HCT116 (cell line): ENCODE results near the gene ZMYND11. TPM values are rescaled to one million over a fixed set of nuclear protein-coding genes. Genes with fewer than 3 reads are reported as not detected.

Experiments
- ATAC-seq: fragments of 200-7000 bp; cut with Tn5 transposase; 2 replicates; pipeline ENCODE4 v1.9.1; 2020; ENCODE audit warnings: mild to moderate bottlenecking, moderate library complexity
- BruUV-seq: library from RNA; stranded (reverse); fragments of 400-500 nt; replicated peaks from 2 replicates; lab custom pipeline; 2021; lab: Mats Ljungman, UMichigan
- CTCF ChIA-PET: fragments of 300-600 bp; sonication (Branson Sonifier 250); formaldehyde crosslinking; loops from one replicate; lab custom pipeline; 2021; ENCODE audit warnings: antibody characterized with exemption; lab: Charles Lee
- POLR2A ChIA-PET: fragments of 300-600, 350-600 bp; sonication (Branson Sonifier 250); formaldehyde crosslinking; loops from one replicate; lab custom pipeline; 2021; ENCODE audit warnings: antibody characterized with exemption; lab: Charles Lee
- RAD21 ChIA-PET, 2 experiments: fragments of 300-600 bp; sonication (Branson Sonifier 250); formaldehyde crosslinking; loops; one replicate each; lab custom pipeline; 2023; ENCODE audit warnings: low total read pairs in 2 of 2; ENCODE audit not compliant: uncharacterized antibody in 2 of 2, unreplicated experiment in 2 of 2, low non-redundant PET in 1 of 2; lab: Charles Lee
- DNase-seq: peaks from one replicate; pipeline ENCODE4 v3.0.0-alpha.2; 2010; ENCODE audit warnings: low read depth, low spot score
- H2AFZ ChIP-seq: fragments of 200-600 bp; shearing (Covaris generic), sonication (generic); 2 replicates; pipeline ENCODE4 v1.6.1; 2017; ENCODE audit warnings: low read depth, mixed run types, mixed read lengths, antibody characterized with exemption, low read length; ENCODE audit not compliant: poor library complexity, severe bottlenecking
- H3K27ac ChIP-seq: 2 replicates; pipeline ENCODE4 v1.5.1; 2012; ENCODE audit warnings: low read depth, low read length
- H3K27me3 ChIP-seq: fragments of 200-600 bp; sonication (generic); 2 replicates; pipeline ENCODE4 v1.6.1; 2016; ENCODE audit warnings: mixed run types, low read length, mixed read lengths; ENCODE audit not compliant: insufficient read depth
- H3K36me3 ChIP-seq, 2 experiments: fragments of 200-500 bp in 1 of 2; fragments of 200-600 bp in 1 of 2; sonication (Bioruptor generic) in 1 of 2; sonication (generic) in 1 of 2; 2 replicates each; pipeline versions ENCODE4 v1.5.1 to v1.6.1; 2014 to 2016; ENCODE audit warnings: low read length in 2 of 2, inconsistent platforms in 1 of 2, mixed read lengths in 1 of 2, mixed run types in 1 of 2; ENCODE audit not compliant: insufficient read depth in 2 of 2, control insufficient read depth in 1 of 2
- H3K4me1 ChIP-seq, 2 experiments: fragments of 200-600 bp in 1 of 2; sonication (generic) in 1 of 2; 2 replicates each; pipeline versions ENCODE4 v1.5.1 to v1.6.1; 2012 to 2017; ENCODE audit warnings: low read length in 2 of 2, inconsistent platforms in 1 of 2, mild to moderate bottlenecking in 1 of 2, mixed read lengths in 1 of 2, mixed run types in 1 of 2, moderate library complexity in 1 of 2; ENCODE audit not compliant: insufficient read depth in 2 of 2, control insufficient read depth in 1 of 2
- H3K4me2 ChIP-seq: fragments of 200-600 bp; sonication (generic); 2 replicates; pipeline ENCODE4 v1.6.1; 2017; ENCODE audit warnings: mixed run types, low read length, mixed read lengths
- H3K4me3 ChIP-seq, 2 experiments: fragments of 200-600 bp in 1 of 2; sonication (generic) in 1 of 2; replicated peaks in 1 of 2; 2 replicates each; pipeline ENCODE4 v1.5.1; 2011 to 2016; ENCODE audit warnings: low read length in 2 of 2, control low read depth in 1 of 2, low read depth in 1 of 2, mild to moderate bottlenecking in 1 of 2, mixed read lengths in 1 of 2, mixed run types in 1 of 2
- H3K79me2 ChIP-seq: fragments of 200-600 bp; sonication (generic); 2 replicates; pipeline ENCODE4 v1.6.1; 2017; ENCODE audit warnings: mild to moderate bottlenecking, mixed run types, low read length, moderate library complexity, mixed read lengths; ENCODE audit not compliant: insufficient read depth
- H3K9ac ChIP-seq: fragments of 200-600 bp; sonication (generic); 2 replicates; pipeline ENCODE4 v1.6.1; 2016; ENCODE audit warnings: low read length, mixed read lengths
- H3K9me2 ChIP-seq: fragments of 200-600 bp; sonication (generic), shearing (Covaris generic); 2 replicates; pipeline ENCODE4 v1.6.1; 2017; ENCODE audit warnings: mixed run types, mild to moderate bottlenecking, moderate library complexity; ENCODE audit not compliant: insufficient read depth
- H3K9me3 ChIP-seq, 2 experiments: fragments of 200-500 bp in 1 of 2; fragments of 200-600 bp in 1 of 2; sonication (Bioruptor generic) in 1 of 2; sonication (generic) in 1 of 2; 2 replicates each; pipeline ENCODE4 v1.6.1; 2014 to 2017; ENCODE audit warnings: low read length in 2 of 2, mixed read lengths in 2 of 2, inconsistent platforms in 1 of 2, low read depth in 1 of 2, mild to moderate bottlenecking in 1 of 2, mixed run types in 1 of 2, moderate library complexity in 1 of 2; ENCODE audit not compliant: control insufficient read depth in 1 of 2, insufficient read depth in 1 of 2
- H4K20me1 ChIP-seq: fragments of 200-600 bp; sonication (generic), shearing (Covaris generic); 2 replicates; pipeline ENCODE4 v1.6.1; 2017; ENCODE audit warnings: mixed run types, mild to moderate bottlenecking, moderate library complexity; ENCODE audit not compliant: insufficient read depth
- EGR1 ChIP-seq: IDR thresholded peaks from 2 replicates; pipeline ENCODE4 v1.6.1; 2012; ENCODE audit warnings: low read depth
- ELF1 ChIP-seq: IDR thresholded peaks from 2 replicates; pipeline ENCODE4 v1.6.1; 2012; ENCODE audit warnings: low read depth, borderline replicate concordance
- EZH2 ChIP-seq: fragments of 200-600 bp; sonication (generic); IDR thresholded peaks from 2 replicates; pipeline ENCODE4 v1.6.1; 2017; ENCODE audit warnings: antibody characterized with exemption, mixed run types
- EZH2phosphoT487 ChIP-seq: fragments of 200-600 bp; IDR thresholded peaks from 2 replicates; pipeline ENCODE4 v1.6.1; 2018; ENCODE audit warnings: antibody characterized with exemption, borderline replicate concordance
- TCF7L2 ChIP-seq: IDR thresholded peaks from 2 replicates; pipeline ENCODE4 v1.7.0; 2011; ENCODE audit warnings: borderline replicate concordance, inconsistent platforms; ENCODE audit not compliant: insufficient read depth, insufficient read length; ENCODE audit errors: extremely low read depth
- intact Hi-C: fragments of 100-400 bp; cut with micrococcal nuclease; formaldehyde crosslinking; loops from 2 replicates; pipeline ENCODE4 v1.10.0; 2022
- total RNA-seq: library from RNA; stranded (reverse); gene quantifications from one replicate; pipeline ENCODE4 v1.2.1, GENCODE V29; 2021; ENCODE audit not compliant: unreplicated experiment
- TF ChIP-seq, protein P1 (sequence below), 3 experiments: fragments of 200-600 bp in 1 of 3; sonication (generic) in 1 of 3; IDR thresholded peaks in 2 of 3; conservative IDR thresholded peaks in 1 of 3; 2 replicates each; pipeline ENCODE4 v1.5.1; 2012 to 2017; ENCODE audit warnings: low read depth in 2 of 3, low read length in 2 of 3, antibody characterized with exemption in 1 of 3, borderline replicate concordance in 1 of 3, control low read depth in 1 of 3, mild to moderate bottlenecking in 1 of 3, mixed read lengths in 1 of 3, mixed run types in 1 of 3, moderate library complexity in 1 of 3; ENCODE audit not compliant: insufficient read depth in 1 of 3
- TF ChIP-seq, protein P2 (sequence below): IDR thresholded peaks from 2 replicates; pipeline ENCODE4 v1.6.1; 2012
- TF ChIP-seq, protein P3 (sequence below): IDR thresholded peaks from 2 replicates; pipeline ENCODE4 v1.6.1; 2012

The ZMYND11 gene
- total RNA-seq, 1 experiment from 2014 or later = 28.3 TPM

DNA sequence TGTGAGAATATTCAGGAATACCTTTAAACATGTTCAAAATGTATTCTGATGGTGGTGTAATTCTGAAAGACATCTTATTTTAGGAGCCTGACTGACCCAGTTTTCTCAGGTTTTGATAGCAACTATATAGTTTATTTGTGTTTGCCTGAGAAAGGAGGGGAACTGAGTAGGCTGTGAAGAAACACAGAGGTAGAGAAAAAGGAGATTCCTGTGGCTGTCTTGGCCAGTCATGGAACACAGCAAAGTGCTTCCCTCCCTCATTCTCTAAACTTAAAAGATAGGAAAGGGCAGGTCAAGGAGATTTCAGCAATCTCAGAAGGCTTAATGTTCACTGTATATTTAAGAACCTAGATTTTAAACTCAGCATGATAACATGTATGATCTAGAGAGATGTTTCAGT, 43.5 kb downstream of the ZMYND11 start:
- Histone ChIP-seq H3K9me3 (peaks cover 0 to 3% of the 10 kb centered on the region in 2 experiments; a peak in 1 of 4 replicates), H3K27ac (no peak overlapping the region), H3K9ac (no peak overlapping the region), H3K36me3 (0 out of 4 replicates have a peak, but pooled peaks cover 0 to 6% of the 10 kb centered on the region in 2 experiments), H3K4me1 (no peaks in the 10 kb centered on the region), H3K27me3 (no peaks in the 10 kb centered on the region), H2AFZ (no peak overlapping the region), H3K79me2 (no peaks in the 10 kb centered on the region), H4K20me1 (no peaks in the 10 kb centered on the region; the same call in 1 of the 2 replicates), H3K4me3 (no peak overlapping the region), H3K9me2 (no peaks in the 10 kb centered on the region), H3K4me2 (no peak overlapping the region)
- no TSS peak for BruUV-seq
- ATAC-seq = no peak
- POLR2A ChIA-PET = no interaction called here
- CTCF ChIA-PET = no interaction called here
- TF ChIP-seq TCF7L2 (no peak), EZH2phosphoT487 (no peak), EZH2 (no peak), ELF1 (no peak), EGR1 (no peak)
- TF ChIP-seq, protein P1, sequence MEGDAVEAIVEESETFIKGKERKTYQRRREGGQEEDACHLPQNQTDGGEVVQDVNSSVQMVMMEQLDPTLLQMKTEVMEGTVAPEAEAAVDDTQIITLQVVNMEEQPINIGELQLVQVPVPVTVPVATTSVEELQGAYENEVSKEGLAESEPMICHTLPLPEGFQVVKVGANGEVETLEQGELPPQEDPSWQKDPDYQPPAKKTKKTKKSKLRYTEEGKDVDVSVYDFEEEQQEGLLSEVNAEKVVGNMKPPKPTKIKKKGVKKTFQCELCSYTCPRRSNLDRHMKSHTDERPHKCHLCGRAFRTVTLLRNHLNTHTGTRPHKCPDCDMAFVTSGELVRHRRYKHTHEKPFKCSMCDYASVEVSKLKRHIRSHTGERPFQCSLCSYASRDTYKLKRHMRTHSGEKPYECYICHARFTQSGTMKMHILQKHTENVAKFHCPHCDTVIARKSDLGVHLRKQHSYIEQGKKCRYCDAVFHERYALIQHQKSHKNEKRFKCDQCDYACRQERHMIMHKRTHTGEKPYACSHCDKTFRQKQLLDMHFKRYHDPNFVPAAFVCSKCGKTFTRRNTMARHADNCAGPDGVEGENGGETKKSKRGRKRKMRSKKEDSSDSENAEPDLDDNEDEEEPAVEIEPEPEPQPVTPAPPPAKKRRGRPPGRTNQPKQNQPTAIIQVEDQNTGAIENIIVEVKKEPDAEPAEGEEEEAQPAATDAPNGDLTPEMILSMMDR (IDR thresholded peaks at IDR 0.05 in 2 of 3, conservative IDR thresholded peaks at IDR 0.05 in 1 of 3; ENCODE audit: borderline replicate concordance in 1 of 3, insufficient read depth in 1 of 3, low read depth in 2 of 3, low read length in 2 of 3) = no peak
- TF ChIP-seq, protein P2, sequence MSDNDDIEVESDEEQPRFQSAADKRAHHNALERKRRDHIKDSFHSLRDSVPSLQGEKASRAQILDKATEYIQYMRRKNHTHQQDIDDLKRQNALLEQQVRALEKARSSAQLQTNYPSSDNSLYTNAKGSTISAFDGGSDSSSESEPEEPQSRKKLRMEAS = no peak
- TF ChIP-seq, protein P3, sequence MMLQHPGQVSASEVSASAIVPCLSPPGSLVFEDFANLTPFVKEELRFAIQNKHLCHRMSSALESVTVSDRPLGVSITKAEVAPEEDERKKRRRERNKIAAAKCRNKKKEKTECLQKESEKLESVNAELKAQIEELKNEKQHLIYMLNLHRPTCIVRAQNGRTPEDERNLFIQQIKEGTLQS = no peak
- no peak for DNase-seq
- RAD21 ChIA-PET = no interaction called here
- intact Hi-C loops = no loop called here
